ENCODE measurements around the gene ZNF648. TPM values are rescaled to one million over a fixed set of nuclear protein-coding genes. Genes with fewer than 3 reads are reported as not detected.
"Not testable (repeated sequence)": the region's sequence is repeated elsewhere in the genome, so short reads cannot be mapped to it uniquely, and the experiment has no call there.

ZNF648 gene
- total RNA-seq, 1 donor from 2014 or later = not detected

DNA sequence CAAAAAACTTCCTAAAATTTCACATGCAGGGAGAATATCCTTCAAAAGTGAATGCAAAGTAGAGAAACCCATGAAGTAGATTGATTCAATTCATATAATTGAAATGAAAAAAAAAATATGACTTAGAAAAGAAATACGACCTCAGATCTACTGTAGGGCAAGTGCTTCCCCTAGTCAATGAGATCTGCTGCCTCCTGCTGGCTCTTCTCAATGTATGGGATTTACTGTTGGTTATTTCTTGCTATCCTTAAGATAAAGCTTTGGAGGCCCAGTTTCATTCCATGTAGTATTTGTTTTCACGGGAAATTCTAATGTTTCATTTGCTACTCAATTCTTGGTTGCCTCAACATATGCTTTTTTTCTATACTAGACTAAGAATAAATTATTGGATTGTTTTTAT is 46.2 kb downstream of the ZNF648 start:
- no peak for DNase-seq (ENCODE audit: low spot score in 2 of 2)
- intact Hi-C loops (cut with DNase I) = no loop called here
- TF ChIP-seq, protein P1, sequence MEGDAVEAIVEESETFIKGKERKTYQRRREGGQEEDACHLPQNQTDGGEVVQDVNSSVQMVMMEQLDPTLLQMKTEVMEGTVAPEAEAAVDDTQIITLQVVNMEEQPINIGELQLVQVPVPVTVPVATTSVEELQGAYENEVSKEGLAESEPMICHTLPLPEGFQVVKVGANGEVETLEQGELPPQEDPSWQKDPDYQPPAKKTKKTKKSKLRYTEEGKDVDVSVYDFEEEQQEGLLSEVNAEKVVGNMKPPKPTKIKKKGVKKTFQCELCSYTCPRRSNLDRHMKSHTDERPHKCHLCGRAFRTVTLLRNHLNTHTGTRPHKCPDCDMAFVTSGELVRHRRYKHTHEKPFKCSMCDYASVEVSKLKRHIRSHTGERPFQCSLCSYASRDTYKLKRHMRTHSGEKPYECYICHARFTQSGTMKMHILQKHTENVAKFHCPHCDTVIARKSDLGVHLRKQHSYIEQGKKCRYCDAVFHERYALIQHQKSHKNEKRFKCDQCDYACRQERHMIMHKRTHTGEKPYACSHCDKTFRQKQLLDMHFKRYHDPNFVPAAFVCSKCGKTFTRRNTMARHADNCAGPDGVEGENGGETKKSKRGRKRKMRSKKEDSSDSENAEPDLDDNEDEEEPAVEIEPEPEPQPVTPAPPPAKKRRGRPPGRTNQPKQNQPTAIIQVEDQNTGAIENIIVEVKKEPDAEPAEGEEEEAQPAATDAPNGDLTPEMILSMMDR (IDR thresholded peaks at IDR 0.05) = no peak
- Histone ChIP-seq H3K9me3 (peaks cover 0 to 6% of the 10 kb centered on the region in 2 donors), H3K36me3 (no peaks in the 10 kb centered on the region), H3K4me3 (no peak overlapping the region), H3K27ac (no peak overlapping the region), H3K27me3 (no peaks in the 10 kb centered on the region), H3K4me1 (no peaks in the 10 kb centered on the region)

DNA sequence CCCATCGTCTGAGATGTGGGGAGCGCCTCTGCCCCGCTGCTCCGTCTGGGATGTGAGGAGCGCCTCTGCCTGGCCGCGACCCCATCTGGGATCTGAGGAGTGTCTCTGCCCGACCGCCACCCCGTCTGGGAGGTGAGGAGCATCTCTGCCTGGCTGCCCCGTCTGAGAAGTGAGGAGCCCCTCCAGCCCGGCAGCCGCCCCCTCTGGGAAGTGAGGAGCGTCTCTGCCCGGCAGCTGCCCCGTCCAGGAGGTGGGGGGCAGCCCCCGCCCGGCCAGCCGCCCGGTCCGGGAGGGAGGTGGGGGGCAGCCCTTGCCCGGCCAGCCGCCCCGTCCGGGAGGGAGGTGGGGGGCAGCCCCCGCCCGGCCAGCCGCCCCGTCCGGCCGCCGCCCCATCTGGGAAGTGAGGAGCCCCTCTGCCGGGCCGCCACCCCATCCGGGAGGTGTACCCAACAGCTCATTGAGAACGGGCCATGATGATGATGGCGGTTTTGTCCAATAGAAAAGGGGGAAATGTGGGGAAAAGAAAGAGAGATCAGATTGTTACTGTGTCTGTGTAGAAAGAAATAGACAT is 50.6 kb downstream of the ZNF648 start:
- H3K27ac ChIP-seq; H3K9me3 ChIP-seq; intact Hi-C loops (cut with DNase I); H3K4me3 ChIP-seq; DNase-seq (ENCODE audit: low spot score in 2 of 2); H3K36me3 ChIP-seq; H3K27me3 ChIP-seq; H3K4me1 ChIP-seq: not testable (repeated sequence)

DNA sequence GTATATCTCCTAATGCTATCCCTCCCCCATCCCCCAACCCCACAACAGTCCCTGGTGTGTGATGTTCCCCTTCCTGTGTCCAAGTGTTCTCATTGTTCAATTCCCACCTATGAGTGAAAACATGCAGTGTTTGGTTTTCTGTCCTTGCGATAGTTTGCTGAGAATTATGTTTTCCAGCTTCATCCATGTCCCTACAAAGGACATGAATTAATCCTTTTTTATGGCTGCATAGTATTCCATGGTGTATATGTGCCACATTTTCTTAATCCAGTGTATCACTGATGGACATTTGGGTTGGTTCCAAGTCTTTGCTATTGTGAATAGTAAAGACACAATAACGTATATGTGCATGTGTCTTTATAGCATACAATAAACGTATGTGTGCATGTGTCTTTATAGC is 56.1 kb downstream of the ZNF648 start:
- intact Hi-C loops (cut with DNase I) = not testable (repeated sequence)

DNA sequence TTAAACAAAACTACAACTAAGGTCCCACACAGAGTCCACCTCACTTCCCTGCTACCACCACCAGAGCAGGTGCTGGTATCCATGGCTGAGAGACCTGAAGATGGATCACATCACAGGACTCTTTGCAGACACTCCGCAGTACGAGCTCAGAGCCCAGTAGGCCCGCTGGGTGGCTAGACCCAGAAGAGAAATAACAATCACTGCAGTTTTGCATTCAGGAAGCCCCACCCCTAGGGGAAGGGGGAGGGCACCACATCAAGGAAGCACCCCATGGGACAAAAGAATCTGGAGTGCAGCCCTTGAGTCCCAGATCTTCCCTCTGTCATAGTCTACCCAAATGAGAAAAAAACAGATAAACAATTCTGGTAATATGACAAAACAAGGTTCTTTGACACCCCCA is 56.9 kb downstream of the ZNF648 start:
- Histone ChIP-seq H3K4me3 (no peak overlapping the region), H3K27ac (no peak overlapping the region)

More for the DNA sequence above, 56.1 kb downstream of the ZNF648 start:
- H3K9me3 ChIP-seq = peaks cover 0 to 10% of the 10 kb centered on the region in 2 donors
- H3K27me3 ChIP-seq; H3K27ac ChIP-seq; DNase-seq (ENCODE audit: low spot score in 2 of 2); H3K36me3 ChIP-seq; H3K4me1 ChIP-seq; H3K4me3 ChIP-seq: not testable (repeated sequence)

More for the DNA sequence above, 56.9 kb downstream of the ZNF648 start:
- TF ChIP-seq, protein P1 (IDR thresholded peaks at IDR 0.05) = no peak
- no peak for DNase-seq (ENCODE audit: low spot score in 2 of 2)
- intact Hi-C loops (cut with DNase I) = no loop called here
- H3K27me3 ChIP-seq = no peaks in the 10 kb centered on the region
- peaks cover 0 to 2% of the 10 kb centered on the region in 2 donors for H3K4me1 ChIP-seq
- H3K9me3 ChIP-seq = peaks cover 0 to 10% of the 10 kb centered on the region in 2 donors
- H3K36me3 ChIP-seq = no peaks in the 10 kb centered on the region
